ENCODE measurements around the gene BTBD19. TPM values are rescaled to one million over a fixed set of nuclear protein-coding genes. Genes with fewer than 3 reads are reported as not detected.
"Not testable (repeated sequence)": the region's sequence is repeated elsewhere in the genome, so short reads cannot be mapped to it uniquely, and the experiment has no call there.

The BTBD19 gene
- total RNA-seq, 1 donor from 2014 or later, result 22.2 TPM

DNA sequence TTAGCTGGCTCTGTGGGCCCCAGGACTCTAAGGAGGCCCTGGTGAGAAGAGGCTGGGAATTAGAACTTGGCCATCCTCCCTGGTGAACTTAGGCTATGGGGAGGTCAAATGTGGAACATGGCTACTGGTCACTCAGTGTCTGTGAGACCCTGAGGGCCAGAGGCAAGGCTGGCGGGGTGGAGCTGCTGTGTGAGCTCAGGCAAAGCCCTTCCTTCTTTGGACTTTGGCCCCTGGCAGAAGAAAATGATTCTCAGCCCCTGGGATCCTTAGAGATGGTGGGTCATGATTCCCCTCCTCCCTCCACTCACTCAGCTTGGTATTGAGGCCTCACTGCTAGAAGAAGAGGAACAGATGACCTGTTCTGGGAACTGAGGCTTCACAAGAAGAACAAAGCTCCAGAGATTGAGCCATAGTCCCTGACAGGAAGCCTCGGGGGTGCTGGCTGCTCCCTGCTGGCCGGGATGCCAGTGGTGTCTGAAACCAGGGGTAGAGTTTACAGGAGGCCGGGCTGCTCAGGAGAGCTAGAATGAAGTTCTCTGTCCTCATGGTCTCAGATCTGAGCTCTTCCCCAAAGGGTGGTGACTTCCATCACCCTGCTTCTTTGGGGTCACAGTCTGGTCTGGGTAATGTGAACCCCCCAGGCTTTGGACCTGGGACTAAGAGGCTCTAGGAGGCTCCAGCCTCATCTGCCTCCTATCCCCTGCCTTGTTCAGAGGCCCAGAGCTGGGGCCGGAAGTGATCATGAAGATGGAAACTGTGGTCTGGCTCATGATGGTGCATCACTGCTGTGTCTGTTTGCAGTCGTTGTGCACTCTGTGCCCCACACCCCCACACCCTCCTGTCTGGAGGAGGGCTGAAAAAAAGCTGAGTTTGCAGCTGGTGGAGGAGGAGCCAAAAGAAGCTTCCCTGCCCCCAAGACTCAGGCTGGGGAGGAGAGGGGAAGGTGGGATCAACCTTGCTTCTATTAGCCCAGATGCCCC is 905 bp downstream of the BTBD19 start:
- Mint-ChIP-seq H3K36me3 (ENCODE audit: low read depth) (peaks cover 72% of the 10 kb centered on the region), H3K4me1 (peaks cover 77% of the 10 kb centered on the region), H3K27me3 (peaks cover 2% of the 10 kb centered on the region), H3K27ac (peak overlapping the region; percentile 99), H3K9me3 (no peaks in the 10 kb centered on the region), H3K4me3 (peak overlapping the region; percentile 81)
- intact Hi-C loops (cut with micrococcal nuclease), result loop anchor here (1.0 to 10.0 kb wide), 5 partner anchors 8 to 993 kb away; partner anchors contain the start of genes MAST2, NASP and TESK2
- DNase-seq, result peak; percentile 96

DNA sequence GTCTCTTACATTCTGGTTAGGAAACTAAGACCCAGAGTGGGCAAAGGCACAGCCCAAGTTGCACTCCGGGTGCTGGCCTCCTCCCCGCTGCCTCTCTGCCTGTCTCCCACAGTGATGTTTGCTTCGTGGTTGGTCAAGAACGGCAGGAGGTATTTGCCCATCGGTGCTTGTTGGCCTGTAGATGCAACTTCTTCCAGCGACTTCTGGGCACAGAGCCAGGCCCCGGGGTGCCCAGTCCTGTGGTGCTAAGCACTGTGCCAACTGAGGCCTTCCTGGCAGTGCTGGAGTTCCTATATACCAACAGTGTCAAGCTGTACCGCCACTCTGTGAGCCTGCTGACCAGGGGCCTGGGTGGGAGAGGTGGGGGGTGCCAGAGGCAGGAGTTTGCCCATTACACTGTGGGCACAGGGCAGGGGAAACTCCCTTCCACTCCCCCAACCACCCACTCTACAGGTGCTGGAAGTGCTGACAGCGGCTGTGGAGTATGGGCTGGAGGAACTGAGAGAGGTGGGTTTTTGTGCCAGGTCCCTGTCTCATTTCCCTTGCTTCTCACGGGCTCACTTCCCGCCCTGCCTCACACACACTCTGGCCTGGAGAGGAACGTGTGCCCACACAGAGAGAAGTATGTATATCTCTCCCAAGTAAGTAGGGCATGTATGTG is 1.9 kb downstream of the BTBD19 start:
- no peaks in the 10 kb centered on the region for H3K9me3 Mint-ChIP-seq
- intact Hi-C loops (cut with micrococcal nuclease), result loop anchor here (5.0 kb wide), 2 partner anchors 33 to 877 kb away; partner anchors contain the start of genes GPBP1L1, RPS8 and TMEM69
- peak overlapping the region; percentile 81 for H3K4me3 Mint-ChIP-seq
- peak overlapping the region; percentile 99 for H3K27ac Mint-ChIP-seq
- DNase-seq, result peak; percentile 75
- peaks cover 74% of the 10 kb centered on the region for H3K4me1 Mint-ChIP-seq
- peaks cover 2% of the 10 kb centered on the region for H3K27me3 Mint-ChIP-seq
- peaks cover 68% of the 10 kb centered on the region for H3K36me3 Mint-ChIP-seq (ENCODE audit: low read depth)

DNA sequence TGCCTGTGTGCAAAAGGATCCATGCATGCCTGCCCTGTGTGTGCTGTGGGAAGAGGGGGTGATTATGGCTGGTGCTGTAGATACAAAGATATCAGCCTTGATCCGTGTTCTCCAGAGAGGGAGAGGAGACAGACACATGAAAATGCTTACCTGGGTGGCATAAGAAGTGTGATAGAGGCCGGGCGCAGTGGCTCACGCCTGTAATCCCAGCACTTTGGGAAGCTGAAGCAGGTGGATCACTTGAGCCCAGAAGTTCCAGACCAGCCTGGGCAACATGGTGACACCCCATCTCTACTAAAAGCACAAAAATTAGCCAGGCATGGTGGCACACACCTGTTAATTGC is 2.4 kb downstream of the BTBD19 start:
- intact Hi-C loops (cut with micrococcal nuclease), result loop anchor here (5.0 kb wide), 2 partner anchors 33 to 877 kb away; partner anchors contain the start of genes GPBP1L1, RPS8 and TMEM69
- DNase-seq, H3K27me3 Mint-ChIP-seq, H3K9me3 Mint-ChIP-seq: not testable (repeated sequence)
- peak overlapping the region; percentile 99 for H3K27ac Mint-ChIP-seq
- peaks cover 70% of the 10 kb centered on the region for H3K4me1 Mint-ChIP-seq
- H3K4me3 Mint-ChIP-seq, result peak overlapping the region; percentile 81
- H3K36me3 Mint-ChIP-seq (ENCODE audit: low read depth), result peaks cover 69% of the 10 kb centered on the region

DNA sequence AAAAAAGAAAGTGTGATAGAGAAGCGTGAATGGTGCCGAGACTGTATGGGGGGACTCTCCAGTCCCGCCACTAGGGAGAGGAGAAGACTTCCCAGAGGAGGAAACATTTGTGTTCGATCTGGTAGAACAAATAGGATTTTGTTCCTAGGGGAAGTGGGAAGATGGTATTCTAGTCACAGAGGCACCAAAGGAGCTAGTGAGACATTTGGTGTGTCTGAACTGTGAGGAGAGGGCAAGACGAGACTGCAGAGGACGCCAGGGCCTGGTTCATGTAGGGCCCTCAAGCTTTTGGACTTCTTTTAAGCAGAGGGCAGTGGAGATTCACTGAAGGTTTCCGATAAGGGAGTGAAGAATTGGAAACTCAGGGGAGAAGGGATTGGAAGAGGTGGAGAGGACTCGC is 2.9 kb downstream of the BTBD19 start:
- Mint-ChIP-seq H3K27me3 (peaks cover 2% of the 10 kb centered on the region), H3K36me3 (ENCODE audit: low read depth) (peaks cover 70% of the 10 kb centered on the region), H3K9me3 (no peaks in the 10 kb centered on the region), H3K4me3 (peak overlapping the region; percentile 81), H3K4me1 (peaks cover 69% of the 10 kb centered on the region), H3K27ac (peak overlapping the region; percentile 99)
- intact Hi-C loops (cut with micrococcal nuclease), result loop anchor here (5.0 kb wide), 2 partner anchors 34 to 876 kb away; partner anchors contain the start of genes GPBP1L1, RPS8 and TMEM69
- DNase-seq, result peak; percentile 59

DNA sequence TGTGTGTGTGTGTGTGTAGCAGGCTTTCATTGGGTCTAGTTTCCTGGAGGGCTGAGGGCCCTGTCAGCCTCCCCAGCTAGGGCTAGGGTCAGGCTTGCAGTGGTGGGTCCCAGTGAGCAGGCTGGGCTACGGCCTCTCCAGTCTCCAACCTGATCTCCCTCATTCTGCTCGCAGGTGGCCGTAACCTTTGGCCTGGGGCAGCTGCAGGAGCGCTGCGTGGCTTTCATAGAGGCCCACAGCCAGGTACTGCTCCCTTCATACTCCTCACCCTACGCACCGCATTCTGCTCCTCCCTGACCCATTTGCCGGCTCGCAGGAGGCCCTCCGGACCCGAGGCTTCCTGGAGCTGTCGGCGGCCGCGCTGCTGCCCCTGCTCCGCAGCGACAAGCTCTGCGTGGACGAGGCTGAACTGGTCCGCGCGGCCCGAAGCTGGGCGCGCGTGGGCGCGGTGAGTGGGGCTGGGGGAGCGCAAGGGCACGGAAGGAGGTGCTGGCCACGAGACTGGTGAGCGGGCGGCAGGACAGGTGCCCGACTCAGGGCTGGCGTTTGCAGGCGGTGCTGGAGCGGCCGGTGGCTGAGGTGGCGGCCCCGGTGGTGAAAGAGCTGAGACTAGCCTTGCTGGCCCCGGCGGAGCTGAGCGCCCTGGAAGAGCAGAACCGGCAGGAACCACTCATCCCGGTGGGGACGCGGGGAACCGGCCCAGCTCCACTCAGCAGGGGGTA is 4.7 kb downstream of the BTBD19 start:
- intact Hi-C loops (cut with micrococcal nuclease), result loop anchor here (5.0 kb wide), 2 partner anchors 36 to 874 kb away; partner anchors contain the start of genes GPBP1L1, RPS8 and TMEM69
- peaks cover 2% of the 10 kb centered on the region for H3K27me3 Mint-ChIP-seq
- DNase-seq, result peak; percentile 61
- H3K36me3 Mint-ChIP-seq (ENCODE audit: low read depth), result peaks cover 62% of the 10 kb centered on the region
- H3K27ac Mint-ChIP-seq, result peak overlapping the region; percentile 58
- H3K4me1 Mint-ChIP-seq, result peaks cover 67% of the 10 kb centered on the region
- no peaks in the 10 kb centered on the region for H3K9me3 Mint-ChIP-seq
- peak overlapping the region; percentile 85 for H3K4me3 Mint-ChIP-seq

DNA sequence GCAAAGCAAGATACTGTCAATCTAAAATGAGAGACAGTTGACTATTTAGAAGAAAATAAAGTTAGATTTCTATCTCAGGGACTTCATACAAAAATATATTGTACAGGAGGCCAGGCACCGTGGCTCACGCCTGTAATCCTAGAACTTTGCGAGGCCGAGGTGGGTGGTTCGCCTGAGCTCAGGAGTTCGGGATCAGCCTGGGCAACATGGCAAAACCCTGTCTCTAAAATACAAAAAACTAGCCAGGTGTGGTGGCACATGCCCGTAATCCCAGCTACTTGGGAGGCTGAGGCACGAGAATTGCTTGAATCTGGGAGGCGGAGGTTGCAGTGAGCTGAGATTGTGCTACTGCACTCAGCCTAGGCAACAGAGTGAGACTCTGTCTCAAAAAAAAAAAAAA is 7.6 kb downstream of the BTBD19 start:
- peak; percentile 36 for DNase-seq
- intact Hi-C loops (cut with micrococcal nuclease); H3K27me3 Mint-ChIP-seq; H3K9me3 Mint-ChIP-seq; H3K4me3 Mint-ChIP-seq: not testable (repeated sequence)
- H3K27ac Mint-ChIP-seq, result peak overlapping the region; percentile 96
- peaks cover 58% of the 10 kb centered on the region for H3K4me1 Mint-ChIP-seq
- peaks cover 49% of the 10 kb centered on the region for H3K36me3 Mint-ChIP-seq (ENCODE audit: low read depth)

DNA sequence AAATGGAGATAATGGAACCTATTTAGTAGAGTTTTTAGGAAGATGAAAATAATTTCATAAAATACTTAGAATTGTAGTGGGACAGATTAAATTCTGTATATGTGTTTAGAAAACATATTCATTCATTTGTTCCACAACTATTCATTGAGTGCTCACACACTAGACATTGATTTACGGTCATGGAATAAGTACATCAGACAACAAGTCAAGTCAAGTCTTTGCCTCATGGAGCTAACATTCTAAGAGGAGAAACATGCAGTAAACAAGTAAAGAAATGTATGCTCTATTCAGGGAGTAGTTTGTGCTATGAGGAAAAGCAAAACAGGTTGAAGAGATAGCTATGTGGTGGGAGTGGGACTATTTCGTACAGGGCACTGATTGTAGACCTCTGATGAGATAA is 9.0 kb downstream of the BTBD19 start:
- DNase-seq, result no peak
- Mint-ChIP-seq H3K36me3 (ENCODE audit: low read depth) (peaks cover 36% of the 10 kb centered on the region), H3K9me3 (no peaks in the 10 kb centered on the region), H3K4me1 (peaks cover 50% of the 10 kb centered on the region), H3K4me3 (peak overlapping the region; percentile 42), H3K27me3 (no peaks in the 10 kb centered on the region), H3K27ac (peak overlapping the region; percentile 46)
- intact Hi-C loops (cut with micrococcal nuclease), result no loop called here

DNA sequence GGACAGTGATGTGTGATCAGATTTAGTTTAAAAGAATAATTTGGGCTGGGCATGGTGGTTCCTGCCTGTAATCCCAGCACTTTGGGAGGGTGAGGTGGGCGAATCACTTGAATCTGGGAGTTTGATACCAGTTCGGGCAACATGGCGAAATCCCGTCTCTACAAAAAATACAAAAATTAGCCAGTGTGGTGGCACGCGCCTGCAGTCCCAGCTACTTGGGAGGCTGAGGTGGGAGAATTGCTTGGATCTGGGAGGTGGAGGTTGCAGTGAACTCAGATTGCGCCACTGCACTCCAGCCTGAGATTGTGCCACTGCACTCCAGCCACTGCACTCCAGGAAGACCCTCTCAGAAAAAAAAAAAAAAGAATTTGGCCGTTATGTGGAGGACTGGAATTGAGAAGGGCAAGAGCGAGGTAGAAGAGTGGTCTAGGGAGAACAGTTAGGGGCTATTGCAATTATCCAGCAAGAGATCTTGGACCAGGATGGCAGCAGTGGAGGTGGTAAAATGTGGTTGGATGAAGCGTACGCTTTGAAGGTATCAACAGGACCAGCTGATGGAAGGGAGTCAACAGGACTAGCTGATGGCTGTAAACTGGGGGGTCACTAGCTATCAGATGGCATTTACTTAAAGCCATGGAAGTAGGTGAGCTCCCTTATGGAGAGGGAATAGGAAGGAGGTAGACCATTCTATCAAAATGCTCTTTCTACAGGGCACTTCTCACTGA is 9.6 kb downstream of the BTBD19 start:
- peak overlapping the region; percentile 64 for H3K27ac Mint-ChIP-seq
- H3K36me3 Mint-ChIP-seq (ENCODE audit: low read depth), result peaks cover 32% of the 10 kb centered on the region
- peak overlapping the region; percentile 65 for H3K4me3 Mint-ChIP-seq
- H3K9me3 Mint-ChIP-seq, result no peaks in the 10 kb centered on the region
- peaks cover 48% of the 10 kb centered on the region for H3K4me1 Mint-ChIP-seq
- DNase-seq, result peak; percentile 56
- intact Hi-C loops (cut with micrococcal nuclease), result no loop called here
- H3K27me3 Mint-ChIP-seq, result no peaks in the 10 kb centered on the region

DNA sequence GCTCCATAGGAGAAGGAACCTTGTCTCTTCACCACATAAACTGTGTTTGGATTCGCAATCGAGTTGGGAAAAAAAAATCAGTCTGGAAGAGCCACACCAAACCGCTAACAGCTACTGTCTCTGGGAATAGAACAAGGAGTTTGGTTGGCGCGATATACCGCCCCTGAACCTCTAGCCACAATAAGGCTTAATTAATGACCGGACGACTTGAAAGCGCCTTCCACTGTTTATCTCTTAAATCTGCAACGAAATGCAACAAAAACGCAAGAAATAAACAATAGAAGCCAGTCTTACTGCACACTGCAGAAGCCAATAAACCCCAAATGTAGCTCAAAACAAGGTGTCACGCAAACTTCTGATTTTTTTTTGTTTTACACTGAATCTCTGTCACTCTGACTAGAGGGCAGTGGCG is 10.9 kb downstream of the BTBD19 start:
- intact Hi-C loops (cut with micrococcal nuclease), result loop anchor here (1.0 kb wide), 5 partner anchors 12 to 98 kb away; partner anchors contain the start of gene DYNLT4
- no peaks in the 10 kb centered on the region for H3K27me3 Mint-ChIP-seq
- H3K9me3 Mint-ChIP-seq, result no peaks in the 10 kb centered on the region
- H3K27ac Mint-ChIP-seq, result peak overlapping the region; percentile 99
- H3K36me3 Mint-ChIP-seq (ENCODE audit: low read depth), result peaks cover 24% of the 10 kb centered on the region
- H3K4me1 Mint-ChIP-seq, result peaks cover 41% of the 10 kb centered on the region
- no peak for DNase-seq
- peak overlapping the region; percentile 92 for H3K4me3 Mint-ChIP-seq

DNA sequence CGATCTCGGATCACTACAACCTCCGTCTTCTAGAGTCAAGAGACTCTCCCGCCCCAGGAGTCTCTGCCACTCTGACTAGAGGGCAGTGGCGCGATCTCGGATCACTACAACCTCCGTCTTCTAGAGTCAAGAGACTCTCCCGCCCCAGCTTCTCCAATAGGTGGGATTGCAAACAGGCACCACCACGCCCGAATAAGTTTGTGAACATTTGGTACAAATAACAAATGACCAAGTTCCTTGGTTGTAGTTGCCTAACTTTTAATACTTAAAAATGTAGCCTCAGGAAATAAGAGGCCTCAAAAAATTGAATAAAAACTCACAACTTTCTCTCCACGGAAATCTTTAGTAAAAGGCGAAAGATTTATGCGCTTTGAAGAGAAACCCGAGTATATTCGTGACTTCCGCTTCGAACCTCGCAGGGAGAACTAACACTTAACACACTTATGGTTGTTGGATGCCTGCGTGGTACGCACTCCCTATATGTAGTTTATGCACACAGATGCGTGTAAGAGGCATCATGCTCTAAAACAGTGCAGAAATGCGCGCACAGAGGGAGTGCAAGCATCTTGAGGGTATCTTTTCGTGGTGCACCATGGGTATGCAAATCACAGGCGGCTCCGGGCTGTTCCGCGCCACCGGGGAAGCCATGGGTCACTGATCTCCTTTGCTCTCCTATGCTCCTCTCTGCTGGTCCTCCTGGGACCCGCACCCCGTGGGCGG is 11.4 kb downstream of the BTBD19 start:
- DNase-seq, result peak; percentile 94
- H3K27ac Mint-ChIP-seq, result peak overlapping the region; percentile 99
- H3K4me1 Mint-ChIP-seq, result peaks cover 40% of the 10 kb centered on the region
- intact Hi-C loops (cut with micrococcal nuclease), result loop anchor here (1.0 kb wide), 5 partner anchors 12 to 98 kb away; partner anchors contain the start of gene DYNLT4
- peak overlapping the region; percentile 92 for H3K4me3 Mint-ChIP-seq
- no peaks in the 10 kb centered on the region for H3K27me3 Mint-ChIP-seq
- H3K36me3 Mint-ChIP-seq (ENCODE audit: low read depth), result peaks cover 23% of the 10 kb centered on the region
- no peaks in the 10 kb centered on the region for H3K9me3 Mint-ChIP-seq

DNA sequence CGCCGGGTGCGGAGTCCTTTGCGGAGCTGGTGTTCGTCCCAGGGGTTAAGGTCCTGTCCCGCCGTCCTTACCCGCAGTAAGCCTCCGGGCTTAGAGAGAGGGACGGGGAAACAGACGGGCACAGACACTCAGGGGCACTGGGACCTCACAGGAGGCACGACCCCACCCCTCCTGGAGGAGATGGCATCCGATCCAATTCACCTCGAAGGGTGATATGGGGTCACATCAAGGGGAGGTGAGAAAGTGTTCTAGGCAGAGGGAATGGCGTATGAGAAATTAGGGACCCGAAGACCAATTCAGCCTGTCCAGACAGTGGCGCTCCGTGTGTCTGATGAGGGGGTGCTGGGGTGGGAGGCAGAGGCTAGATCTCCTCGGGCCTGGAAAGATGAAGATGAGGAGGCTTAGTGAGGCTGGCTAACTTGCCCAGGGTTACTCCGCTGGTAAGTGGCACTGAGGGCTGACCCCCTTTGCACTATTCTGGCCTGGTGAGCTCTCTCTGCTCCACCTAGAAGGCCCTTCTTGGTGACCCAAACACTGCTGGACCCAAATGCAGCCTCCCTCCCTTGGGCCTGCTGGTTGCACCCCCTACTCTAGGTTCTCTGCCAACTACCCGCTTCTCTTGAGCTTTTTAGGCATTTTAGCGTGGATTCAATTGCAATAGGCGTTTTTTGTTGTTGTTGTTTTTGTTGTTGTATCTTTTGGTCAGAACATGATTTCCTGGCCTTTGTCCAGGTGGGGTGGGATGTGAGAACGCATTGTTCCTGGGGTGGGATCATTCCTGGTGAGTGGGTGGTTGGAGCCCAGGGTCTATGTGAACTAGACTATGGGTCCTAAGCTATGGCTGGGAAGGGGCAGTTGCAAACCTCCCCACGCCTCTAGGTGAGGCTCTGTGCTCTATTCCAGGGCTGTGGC is 12.3 kb downstream of the BTBD19 start:
- peaks cover 15% of the 10 kb centered on the region for H3K36me3 Mint-ChIP-seq (ENCODE audit: low read depth)
- H3K9me3 Mint-ChIP-seq, result no peaks in the 10 kb centered on the region
- no peak for DNase-seq
- H3K27ac Mint-ChIP-seq, result peak overlapping the region; percentile 99
- H3K4me3 Mint-ChIP-seq, result peak overlapping the region; percentile 92
- peaks cover 34% of the 10 kb centered on the region for H3K4me1 Mint-ChIP-seq
- intact Hi-C loops (cut with micrococcal nuclease), result no loop called here
- H3K27me3 Mint-ChIP-seq, result no peaks in the 10 kb centered on the region

Measured in activated CD4-positive, alpha-beta T cell treated with anti-CD3 and anti-CD28 coated beads, Interleukin-2, amount 10 ng/mL, durations not matched to agents 24 days and 14 days (primary cell).